PFSK-1 (cell line): ENCODE measurements around the gene TTC6.

Experiments
- FOXP2 ChIP-seq: optimal IDR thresholded peaks from 2 replicates; pipeline ENCODE3; 2011; ENCODE audit warnings: borderline replicate concordance, control low read depth, inconsistent platforms; ENCODE audit not compliant: insufficient read depth; ENCODE audit errors: extremely low read length, extremely low read depth
- POLR2AphosphoS5 ChIP-seq: IDR thresholded peaks from 2 replicates; pipeline ENCODE4 v1.6.1; 2012; ENCODE audit warnings: low read depth, mild to moderate bottlenecking, control low read depth, low read length, moderate library complexity
- SIN3A ChIP-seq: IDR thresholded peaks from 2 replicates; pipeline ENCODE4 v1.6.1; 2012; ENCODE audit warnings: mild to moderate bottlenecking, low read length, moderate library complexity, borderline replicate concordance; ENCODE audit not compliant: insufficient read depth
- TAF1 ChIP-seq: IDR thresholded peaks from 2 replicates; pipeline ENCODE4 v1.6.1; 2012; ENCODE audit warnings: low read length, control low read depth, borderline replicate concordance; ENCODE audit not compliant: insufficient read depth
- TF ChIP-seq, protein P1 (sequence below), 2 experiments: IDR thresholded peaks; 2 replicates each; pipeline versions ENCODE4 v1.6.1 to v1.8.0; 2011 to 2012; ENCODE audit warnings: low read depth in 2 of 2, low read length in 2 of 2, control low read depth in 1 of 2, inconsistent platforms in 1 of 2, mild to moderate bottlenecking in 1 of 2, moderate library complexity in 1 of 2; ENCODE audit not compliant: insufficient read depth in 1 of 2

The TTC6 gene

DNA sequence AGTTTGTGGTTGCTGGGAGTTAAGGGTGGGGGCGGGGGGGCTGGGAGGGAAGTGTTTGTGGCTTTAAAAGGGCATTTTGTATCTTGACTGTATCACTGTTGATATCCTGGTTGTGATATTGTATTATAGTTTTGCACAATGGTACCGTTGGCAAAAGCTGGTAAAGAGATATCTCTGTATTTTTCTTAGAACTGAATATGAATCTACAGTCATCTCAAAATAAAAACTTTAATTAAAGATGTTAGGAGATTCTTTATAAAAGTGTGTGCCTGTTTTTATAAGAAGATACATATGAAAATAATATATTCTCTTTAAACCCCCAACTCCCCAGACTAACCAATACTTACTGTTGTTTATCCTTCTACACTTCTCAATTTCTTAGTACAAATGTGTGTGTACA, 43.2 kb downstream of the TTC6 start:
- TF ChIP-seq POLR2AphosphoS5, result no peak
- TF ChIP-seq SIN3A, result no peak
- TF ChIP-seq, protein P1, sequence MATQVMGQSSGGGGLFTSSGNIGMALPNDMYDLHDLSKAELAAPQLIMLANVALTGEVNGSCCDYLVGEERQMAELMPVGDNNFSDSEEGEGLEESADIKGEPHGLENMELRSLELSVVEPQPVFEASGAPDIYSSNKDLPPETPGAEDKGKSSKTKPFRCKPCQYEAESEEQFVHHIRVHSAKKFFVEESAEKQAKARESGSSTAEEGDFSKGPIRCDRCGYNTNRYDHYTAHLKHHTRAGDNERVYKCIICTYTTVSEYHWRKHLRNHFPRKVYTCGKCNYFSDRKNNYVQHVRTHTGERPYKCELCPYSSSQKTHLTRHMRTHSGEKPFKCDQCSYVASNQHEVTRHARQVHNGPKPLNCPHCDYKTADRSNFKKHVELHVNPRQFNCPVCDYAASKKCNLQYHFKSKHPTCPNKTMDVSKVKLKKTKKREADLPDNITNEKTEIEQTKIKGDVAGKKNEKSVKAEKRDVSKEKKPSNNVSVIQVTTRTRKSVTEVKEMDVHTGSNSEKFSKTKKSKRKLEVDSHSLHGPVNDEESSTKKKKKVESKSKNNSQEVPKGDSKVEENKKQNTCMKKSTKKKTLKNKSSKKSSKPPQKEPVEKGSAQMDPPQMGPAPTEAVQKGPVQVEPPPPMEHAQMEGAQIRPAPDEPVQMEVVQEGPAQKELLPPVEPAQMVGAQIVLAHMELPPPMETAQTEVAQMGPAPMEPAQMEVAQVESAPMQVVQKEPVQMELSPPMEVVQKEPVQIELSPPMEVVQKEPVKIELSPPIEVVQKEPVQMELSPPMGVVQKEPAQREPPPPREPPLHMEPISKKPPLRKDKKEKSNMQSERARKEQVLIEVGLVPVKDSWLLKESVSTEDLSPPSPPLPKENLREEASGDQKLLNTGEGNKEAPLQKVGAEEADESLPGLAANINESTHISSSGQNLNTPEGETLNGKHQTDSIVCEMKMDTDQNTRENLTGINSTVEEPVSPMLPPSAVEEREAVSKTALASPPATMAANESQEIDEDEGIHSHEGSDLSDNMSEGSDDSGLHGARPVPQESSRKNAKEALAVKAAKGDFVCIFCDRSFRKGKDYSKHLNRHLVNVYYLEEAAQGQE (IDR thresholded peaks at IDR 0.05; ENCODE audit: insufficient read depth in 1 of 2, low read depth in 2 of 2, low read length in 2 of 2), result no peak
- no peak for TF ChIP-seq FOXP2
- no peak for TF ChIP-seq TAF1

DNA sequence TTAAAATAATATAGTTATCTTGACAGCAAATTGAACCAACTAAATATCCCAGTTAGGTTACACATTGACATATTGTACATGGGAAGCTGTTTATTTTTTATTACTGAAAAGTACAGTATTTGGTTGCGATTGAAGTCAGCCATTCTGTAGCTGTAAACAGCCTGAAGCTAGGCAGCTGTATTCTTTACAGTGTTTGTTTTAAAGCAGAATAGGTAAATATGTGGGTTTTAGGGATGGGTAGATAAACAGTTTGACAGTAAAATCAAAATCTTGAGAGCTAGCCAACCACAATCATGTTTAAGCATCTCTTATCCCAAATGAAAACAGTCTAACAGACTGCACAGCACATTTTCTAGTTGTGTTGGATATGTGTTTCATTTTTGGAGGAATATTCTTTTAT, 45.7 kb downstream of the TTC6 start:
- no peak for TF ChIP-seq TAF1
- no peak for TF ChIP-seq SIN3A

DNA sequence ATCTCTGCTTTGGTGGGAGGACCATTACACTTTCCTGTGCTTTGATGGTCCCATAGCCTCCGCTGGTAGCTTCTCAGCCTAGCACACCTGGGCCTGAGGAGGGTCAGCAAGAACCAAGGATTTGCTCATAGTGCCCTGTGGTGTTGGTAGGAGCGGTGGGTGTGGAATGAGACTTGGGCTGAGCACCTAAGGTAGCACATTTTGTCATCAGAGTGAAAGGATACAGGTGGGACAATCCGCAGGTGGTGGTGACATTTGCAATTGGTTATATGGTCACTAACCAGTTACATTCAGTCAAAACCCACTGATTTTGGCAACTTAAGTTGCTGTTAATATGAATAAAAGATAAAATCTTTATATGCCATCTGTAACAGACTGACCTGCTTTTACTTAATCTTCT, 46.7 kb downstream of the TTC6 start:
- TF ChIP-seq POLR2AphosphoS5, result no peak
- no peak for TF ChIP-seq TAF1
- TF ChIP-seq FOXP2, result no peak
- no peak for TF ChIP-seq SIN3A
- TF ChIP-seq, protein P1 (IDR thresholded peaks at IDR 0.05; ENCODE audit: insufficient read depth in 1 of 2, low read depth in 2 of 2, low read length in 2 of 2), result no peak

DNA sequence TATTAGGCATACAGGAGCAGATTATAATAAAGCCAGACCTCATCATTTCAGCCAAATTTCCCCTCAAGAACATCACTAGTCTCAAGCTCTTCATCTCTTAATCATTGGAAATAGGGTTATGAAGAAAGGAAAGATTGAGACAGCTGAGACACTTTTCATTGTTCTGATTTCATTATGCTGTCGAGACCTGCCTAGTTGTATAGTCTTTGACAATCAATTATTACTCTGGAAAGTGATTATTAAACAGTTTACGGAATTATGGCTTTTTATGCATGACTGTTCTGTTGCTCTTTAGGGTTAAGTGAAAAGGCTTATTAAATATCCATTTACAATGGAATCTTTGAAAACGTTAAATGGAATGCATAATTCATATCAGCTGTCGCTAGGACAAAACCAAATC, 48.3 kb downstream of the TTC6 start:
- TF ChIP-seq SIN3A, result no peak
- TF ChIP-seq, protein P1 (IDR thresholded peaks at IDR 0.05; ENCODE audit: insufficient read depth in 1 of 2, low read depth in 2 of 2, low read length in 2 of 2), result no peak
- TF ChIP-seq POLR2AphosphoS5, result no peak
- no peak for TF ChIP-seq FOXP2
- no peak for TF ChIP-seq TAF1
